K562 (cell line): Measurements from ENCODE around the gene ANKRD10. TPM values are rescaled to one million over a fixed set of nuclear protein-coding genes. Genes with fewer than 3 reads are reported as not detected.
A peak's percentile ranks its signal among the peaks of the same experiment; 100 is the strongest.

Source experiments
- CHD2 ChIP-seq: IDR thresholded peaks from 2 replicates; pipeline ENCODE4 v1.6.1; 2011; ENCODE audit warnings: low read depth, low read length
- CLOCK ChIP-seq: fragments of 250-450 bp; sonication (Bioruptor Pico); IDR thresholded peaks from 2 replicates; pipeline ENCODE4 v1.4.0; 2020; ENCODE audit warnings: mild to moderate bottlenecking, moderate library complexity, borderline replicate concordance
- CXXC5 ChIP-seq: fragments of 250-450 bp; sonication (Bioruptor Pico); IDR thresholded peaks from 2 replicates; pipeline ENCODE4 v1.8.0; 2022; ENCODE audit warnings: inconsistent platforms, mild to moderate bottlenecking, moderate library complexity
- DEAF1 ChIP-seq: fragments of 450-650 bp; formaldehyde crosslinking; IDR thresholded peaks from 2 replicates; pipeline ENCODE4 v1.4.0; 2020; ENCODE audit warnings: mild to moderate bottlenecking, moderate library complexity
- DIDO1 ChIP-seq: fragments of 450-650 bp; IDR thresholded peaks from 2 replicates; pipeline ENCODE4 v1.6.1; 2016; ENCODE audit warnings: low read depth, missing biosample characterization, missing genetic modification characterization
- KAT2B ChIP-seq: IDR thresholded peaks from one replicate; pipeline ENCODE4 v1.6.1; 2012; ENCODE audit warnings: low read depth, mild to moderate bottlenecking, control low read depth, inconsistent platforms, low read length, moderate library complexity
- KDM1A ChIP-seq, 2 experiments: fragments of 450-650 bp; IDR thresholded peaks; 2 replicates each; pipeline ENCODE4 v1.6.1; 2016; ENCODE audit warnings: mild to moderate bottlenecking in 2 of 2
- MECOM ChIP-seq: fragments of 250-450 bp; sonication (Bioruptor Pico); IDR thresholded peaks from 2 replicates; pipeline ENCODE4 v1.8.0; 2022; ENCODE audit warnings: inconsistent platforms
- MYNN ChIP-seq, 2 experiments: sonication (generic); formaldehyde crosslinking in 1 of 2; IDR thresholded peaks; 2 replicates each; pipeline versions ENCODE4 v1.5.0 to v1.6.1; 2016 to 2020; ENCODE audit warnings: antibody characterized with exemption in 1 of 2, missing genetic modification reagents in 1 of 2
- RB1 ChIP-seq: fragments of 450-650 bp; IDR thresholded peaks from 2 replicates; pipeline ENCODE4 v1.6.1; 2017; ENCODE audit warnings: low read depth, mild to moderate bottlenecking
- RBFOX2 ChIP-seq: fragments of 200-400 bp; formaldehyde crosslinking; IDR thresholded peaks from 2 replicates; pipeline ENCODE4 v1.6.1; 2017; ENCODE audit warnings: low read depth, mild to moderate bottlenecking, low read length, moderate library complexity
- SLC30A9 ChIP-seq: fragments of 250-450 bp; sonication (Bioruptor Pico); IDR thresholded peaks from 2 replicates; pipeline ENCODE4 v1.8.0; 2022; ENCODE audit warnings: mild to moderate bottlenecking, moderate library complexity
- TGIF2 ChIP-seq: sonication (generic); formaldehyde crosslinking; IDR thresholded peaks from 2 replicates; pipeline ENCODE4 v1.8.1; 2022; ENCODE audit warnings: mild to moderate bottlenecking, missing genetic modification reagents, moderate library complexity
- ZFP36 ChIP-seq: fragments of 150-350 bp; IDR thresholded peaks from 2 replicates; pipeline ENCODE4 v1.6.1; 2018; ENCODE audit warnings: low read length, low read depth; ENCODE audit not compliant: partially characterized antibody
- ZFP91 ChIP-seq: sonication (generic); formaldehyde crosslinking; IDR thresholded peaks from 2 replicates; pipeline ENCODE4 v1.8.0; 2022; ENCODE audit warnings: mild to moderate bottlenecking, missing genetic modification reagents
- ZNF436 ChIP-seq: fragments of 250-450, 450-650 bp; sonication (Bioruptor Pico); formaldehyde crosslinking; IDR thresholded peaks from 2 replicates; pipeline ENCODE4 v1.7.0; 2020; ENCODE audit warnings: mild to moderate bottlenecking
- ZNF518B ChIP-seq: fragments of 250-450 bp; sonication (Bioruptor Pico); IDR thresholded peaks from 2 replicates; pipeline ENCODE4 v1.5.0; 2021; ENCODE audit warnings: mild to moderate bottlenecking, moderate library complexity
- ZNF707 ChIP-seq: fragments of 250-450 bp; sonication (Bioruptor Pico); conservative IDR thresholded peaks from 2 replicates; pipeline ENCODE4 v1.8.0; 2022; ENCODE audit warnings: inconsistent platforms, mild to moderate bottlenecking, moderate library complexity
- polyA plus RNA-seq, 8 experiments: library from polyadenylated mRNA; depleted of rRNA in 4 of 8; stranded (reverse) in 5 of 8; unstranded in 3 of 8; fragments of >200 nt; fragmentation: Nextera tagmentation in 2 of 8; fragmentation: Illumina TruSeq in 1 of 8; extraction: Ambion mirVana in 2 of 8; extraction: Trizol in 1 of 8; gene quantifications; 2 replicates each; pipeline versions ENCODE4 v1.2.1 to v1.2.3, GENCODE V29; 2011 to 2014; ENCODE audit warnings: inconsistent platforms in 1 of 8, missing spikeins in 1 of 8
- total RNA-seq, 7 experiments: library from RNA; depleted of rRNA in 6 of 7; stranded (reverse); fragments of >200 nt in 6 of 7; fragmentation: Illumina TruSeq in 2 of 7; extraction: Trizol in 2 of 7; gene quantifications; 2 replicates each; pipeline versions ENCODE4 v1.2.1 to v1.2.3, GENCODE V29; 2011 to 2021; ENCODE audit warnings: low replicate concordance in 1 of 7

ANKRD10 gene
- total and polyA plus RNA-seq, 9 of the 15 experiments (the other 6 are each of a cell fraction or from before 2014, with no cell fraction given): 21.7 to 183 (median 45.0) TPM

- no peak for TF ChIP-seq CLOCK (CRISPR knock-in tag)
- TF ChIP-seq ZNF436 (CRISPR knock-in tag): no peak
- no peak for TF ChIP-seq ZNF518B (CRISPR knock-in tag)
- TF ChIP-seq ZFP36: no peak
- TF ChIP-seq ZFP91 (CRISPR knock-in tag): no peak
- no peak for TF ChIP-seq ZNF707 (CRISPR knock-in tag)
- no peak for TF ChIP-seq CHD2
- TF ChIP-seq SLC30A9 (CRISPR knock-in tag): no peak
- TF ChIP-seq RBFOX2: peak; percentile 94
- TF ChIP-seq DIDO1: no peak
- TF ChIP-seq TGIF2 (CRISPR knock-in tag): 0 out of 2 replicates have a peak, but pooled peaks have one; percentile 87
- TF ChIP-seq MECOM (CRISPR knock-in tag): no peak
- peak; percentile 83 for TF ChIP-seq MYNN (IDR thresholded peaks at IDR 0.05)
- TF ChIP-seq MYNN (CRISPR knock-in tag; IDR thresholded peaks at IDR 0.05): no peak
- no peak for TF ChIP-seq RB1
- TF ChIP-seq KAT2B: no peak
- TF ChIP-seq CXXC5 (CRISPR knock-in tag): peak; percentile 74
- no peak for TF ChIP-seq DEAF1 (CRISPR knock-in tag)
- TF ChIP-seq KDM1A (IDR thresholded peaks at IDR 0.05): no peak
Observed at GRCh38 chr13:110869805-110870706, 44.8 kb downstream of the ANKRD10 start (continued).
